ENCODE measurements around the gene FMOD. TPM values are rescaled to one million over a fixed set of nuclear protein-coding genes. Genes with fewer than 3 reads are reported as not detected.
A peak's percentile ranks its signal among the peaks of the same experiment; 100 is the strongest.

The FMOD gene
- total and polyA plus RNA-seq, 3 experiments from 2014 or later, result 0.51 to 1.2 TPM; not detected in 1

- Mint-ChIP-seq H3K4me1 (no peaks in the 10 kb centered on the region), H3K36me3 (peaks cover 0 to 3% (median 0%) of the 10 kb centered on the region in 3 donors), H3K27ac (peak overlapping the region in 1 of 8 donors; percentile 36), H3K4me3 (no peak overlapping the region), H3K27me3 (peaks cover 7 to 36% of the 10 kb centered on the region in 2 donors), H3K9me3 (no peaks in the 10 kb centered on the region)
- CTCF ChIA-PET, result no interaction called here
- Histone ChIP-seq H3K4me3 (ENCODE audit: low read length) (no peak overlapping the region), H3K27ac (ENCODE audit: low read depth, low read length) (no peak overlapping the region), H3K4me1 (ENCODE audit: insufficient read depth, low read length) (no peaks in the 10 kb centered on the region), H3K36me3 (ENCODE audit: insufficient read depth, low read length) (no peaks in the 10 kb centered on the region), H3K27me3 (ENCODE audit: insufficient read depth, low read length, poor library complexity, severe bottlenecking) (no peaks in the 10 kb centered on the region), H3K9me3 (ENCODE audit: low read length) (no peaks in the 10 kb centered on the region)
- no peak for DNase-seq
- POLR2A ChIA-PET, result interaction anchor here (0.7 kb wide), 1 partner anchor 953 kb away, joined by 7 read pairs; no protein-coding TSS in a partner anchor
Observed at GRCh38 chr1:203380420-203381150, 29.7 kb upstream of the FMOD start.

DNA sequence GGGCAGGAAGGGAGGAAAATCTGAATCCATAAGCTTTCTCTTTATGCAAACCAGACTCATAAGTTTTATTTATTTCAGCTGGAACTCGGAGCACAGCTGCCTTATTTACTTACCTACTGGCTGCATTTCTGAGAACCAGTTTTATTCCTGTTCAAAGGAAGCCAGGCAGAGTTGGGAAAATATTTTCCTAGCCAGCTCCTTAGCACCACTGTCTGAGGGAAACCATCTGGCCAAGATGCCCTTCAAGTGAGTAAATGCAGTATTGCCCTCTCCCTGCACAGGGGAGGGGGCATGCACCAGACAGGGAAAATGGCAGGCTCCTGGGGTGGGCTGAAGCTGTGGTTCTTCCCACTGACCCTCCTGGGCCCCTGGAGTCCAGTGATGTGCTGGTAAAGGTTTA is 28.9 kb upstream of the FMOD start:
- no peak overlapping the region for H3K27ac ChIP-seq (ENCODE audit: low read depth, low read length)
- ChIA-PET CTCF (interaction anchor here (1.1 kb wide), 1 partner anchor 37 kb away, joined by 3 read pairs; no protein-coding TSS in a partner anchor), POLR2A (no interaction called here)
- Mint-ChIP-seq H3K4me1 (no peaks in the 10 kb centered on the region), H3K9me3 (no peaks in the 10 kb centered on the region), H3K27me3 (peaks cover 7 to 33% of the 10 kb centered on the region in 2 donors), H3K27ac (no peak overlapping the region), H3K36me3 (no peaks in the 10 kb centered on the region), H3K4me3 (no peak overlapping the region)
- no peaks in the 10 kb centered on the region for H3K9me3 ChIP-seq (ENCODE audit: low read length)
- no peaks in the 10 kb centered on the region for H3K27me3 ChIP-seq (ENCODE audit: insufficient read depth, low read length, poor library complexity, severe bottlenecking)
- no peaks in the 10 kb centered on the region for H3K4me1 ChIP-seq (ENCODE audit: insufficient read depth, low read length)
- no peaks in the 10 kb centered on the region for H3K36me3 ChIP-seq (ENCODE audit: insufficient read depth, low read length)
- no peak for DNase-seq
- no peak overlapping the region for H3K4me3 ChIP-seq (ENCODE audit: low read length)

DNA sequence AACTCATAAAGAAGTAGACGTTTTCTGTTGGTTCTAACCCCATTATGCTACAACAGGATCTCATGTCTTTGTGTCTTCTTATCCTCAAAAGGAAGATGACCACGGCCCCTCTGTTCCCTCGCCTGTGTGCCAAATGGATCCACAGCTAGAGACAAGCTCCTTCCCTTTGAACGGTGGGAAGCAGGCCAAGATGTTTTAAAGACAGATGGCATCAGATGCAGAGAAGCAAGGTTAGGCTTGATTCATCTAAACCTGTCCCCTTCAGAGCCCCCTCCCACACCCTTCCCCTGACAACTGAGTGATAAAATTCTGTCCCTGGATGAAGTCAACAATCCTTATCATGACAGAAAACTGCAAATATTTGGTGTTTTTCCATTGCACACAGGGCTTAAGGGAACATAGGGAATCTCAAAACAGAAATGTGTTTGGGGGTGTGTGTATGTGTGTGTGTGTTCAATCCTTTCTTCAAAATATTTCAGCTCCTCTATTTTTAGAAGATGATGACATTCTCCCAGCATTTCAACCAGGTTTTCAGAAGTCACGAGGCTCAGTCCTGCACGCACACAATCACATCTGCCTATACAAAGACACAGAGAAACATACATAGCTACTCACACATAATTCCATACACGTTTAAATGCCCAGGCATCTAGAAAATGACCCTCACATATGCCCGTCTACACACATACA is 27.8 kb upstream of the FMOD start:
- H3K36me3 ChIP-seq (ENCODE audit: insufficient read depth, low read length), result no peaks in the 10 kb centered on the region
- CTCF ChIA-PET, result interaction anchor here (1.1 kb wide), 1 partner anchor 36 kb away, joined by 3 read pairs; no protein-coding TSS in a partner anchor

GRCh38 chr1:203373991-203374390 is 23.1 kb upstream of the FMOD start:
- Mint-ChIP-seq H3K27ac (no peak overlapping the region), H3K9me3 (peaks cover 0 to 2% (median 0%) of the 10 kb centered on the region in 5 donors), H3K27me3 (peaks cover 7 to 18% of the 10 kb centered on the region in 2 donors), H3K4me3 (no peak overlapping the region), H3K36me3 (no peaks in the 10 kb centered on the region), H3K4me1 (no peaks in the 10 kb centered on the region)
- POLR2A ChIA-PET, result no interaction called here
- no peaks in the 10 kb centered on the region for H3K27me3 ChIP-seq (ENCODE audit: insufficient read depth, low read length, poor library complexity, severe bottlenecking)
- H3K4me1 ChIP-seq (ENCODE audit: insufficient read depth, low read length), result no peaks in the 10 kb centered on the region
- H3K36me3 ChIP-seq (ENCODE audit: insufficient read depth, low read length), result no peaks in the 10 kb centered on the region
- CTCF ChIA-PET, result interaction anchor here (1.5 kb wide), 2 partner anchors 31 to 33 kb away, joined by 3 read pairs; no protein-coding TSS in a partner anchor
- no peaks in the 10 kb centered on the region for H3K9me3 ChIP-seq (ENCODE audit: low read length)
- H3K27ac ChIP-seq (ENCODE audit: low read depth, low read length), result no peak overlapping the region
- H3K4me3 ChIP-seq (ENCODE audit: low read length), result no peak overlapping the region
- no peak for DNase-seq

More for the DNA sequence above, 27.8 kb upstream of the FMOD start:
- no peaks in the 10 kb centered on the region for H3K27me3 ChIP-seq (ENCODE audit: insufficient read depth, low read length, poor library complexity, severe bottlenecking)
- Mint-ChIP-seq H3K27me3 (peaks cover 7 to 24% of the 10 kb centered on the region in 2 donors), H3K9me3 (no peaks in the 10 kb centered on the region), H3K4me3 (no peak overlapping the region), H3K4me1 (no peaks in the 10 kb centered on the region), H3K27ac (peak overlapping the region in 1 of 8 donors; percentile 34), H3K36me3 (no peaks in the 10 kb centered on the region)
- H3K4me1 ChIP-seq (ENCODE audit: insufficient read depth, low read length), result no peaks in the 10 kb centered on the region
- POLR2A ChIA-PET, result no interaction called here
- no peaks in the 10 kb centered on the region for H3K9me3 ChIP-seq (ENCODE audit: low read length)
- H3K4me3 ChIP-seq (ENCODE audit: low read length), result no peak overlapping the region
- no peak for DNase-seq
- no peak overlapping the region for H3K27ac ChIP-seq (ENCODE audit: low read depth, low read length)

DNA sequence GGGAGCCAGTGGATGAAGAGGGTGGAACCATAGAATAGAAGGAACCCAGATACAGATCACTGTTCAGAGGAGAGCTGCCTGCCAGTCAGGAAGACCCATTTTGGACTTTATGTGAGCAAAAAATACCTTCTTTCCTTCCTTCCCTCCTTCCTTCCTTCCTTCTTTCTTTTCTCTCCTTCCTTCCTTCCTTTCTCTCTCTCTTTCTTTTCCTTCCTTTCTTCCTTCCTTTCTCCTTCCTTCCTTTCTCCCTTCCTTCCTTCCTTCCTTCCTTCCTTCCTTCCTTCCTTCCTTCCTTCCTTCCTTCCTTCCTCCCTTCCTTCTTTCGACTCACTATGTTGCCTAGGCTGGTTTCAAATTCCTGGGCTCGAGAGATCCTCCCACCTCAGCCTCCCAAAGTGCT is 22.1 kb upstream of the FMOD start:
- Histone ChIP-seq H3K27me3 (ENCODE audit: insufficient read depth, low read length, poor library complexity, severe bottlenecking) (no peaks in the 10 kb centered on the region), H3K9me3 (ENCODE audit: low read length) (no peaks in the 10 kb centered on the region), H3K4me1 (ENCODE audit: insufficient read depth, low read length) (no peaks in the 10 kb centered on the region), H3K4me3 (ENCODE audit: low read length) (no peak overlapping the region), H3K36me3 (ENCODE audit: insufficient read depth, low read length) (no peaks in the 10 kb centered on the region), H3K27ac (ENCODE audit: low read depth, low read length) (no peak overlapping the region)
- ChIA-PET POLR2A (no interaction called here), CTCF (no interaction called here)
- no peaks in the 10 kb centered on the region for H3K36me3 Mint-ChIP-seq
- peaks cover 8 to 20% of the 10 kb centered on the region in 2 donors for H3K27me3 Mint-ChIP-seq
- no peak for DNase-seq
- no peak overlapping the region for H3K27ac Mint-ChIP-seq
- H3K4me3 Mint-ChIP-seq, result no peak overlapping the region
- peaks cover 0 to 2% (median 0%) of the 10 kb centered on the region in 5 donors for H3K9me3 Mint-ChIP-seq
- no peaks in the 10 kb centered on the region for H3K4me1 Mint-ChIP-seq

DNA sequence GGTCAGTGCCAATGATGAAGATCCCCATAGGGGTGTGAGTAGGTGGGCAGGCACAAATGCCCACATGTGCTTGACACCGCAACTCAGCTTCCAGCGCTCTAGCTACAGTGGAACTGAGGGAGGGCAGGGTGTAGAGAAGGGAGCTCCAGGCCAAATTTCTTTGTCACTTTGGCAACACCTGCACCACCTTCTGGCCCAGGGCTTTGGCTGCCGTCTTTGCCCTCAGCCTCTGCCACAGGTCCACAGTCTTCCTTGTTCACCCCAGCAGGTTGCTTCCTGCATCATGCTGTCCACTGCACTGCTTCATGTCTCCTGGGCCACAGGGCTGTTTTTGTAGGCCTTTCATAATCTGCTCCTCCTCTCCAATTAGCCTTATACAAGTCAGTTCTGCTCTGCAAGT is 20.4 kb upstream of the FMOD start:
- H3K4me1 ChIP-seq (ENCODE audit: insufficient read depth, low read length), result no peaks in the 10 kb centered on the region
- peaks cover 8 to 24% of the 10 kb centered on the region in 2 donors for H3K27me3 Mint-ChIP-seq
- DNase-seq, result no peak
- no peak overlapping the region for H3K4me3 ChIP-seq (ENCODE audit: low read length)
- no peaks in the 10 kb centered on the region for H3K9me3 ChIP-seq (ENCODE audit: low read length)
- H3K36me3 Mint-ChIP-seq, result no peaks in the 10 kb centered on the region
- H3K9me3 Mint-ChIP-seq, result peaks cover 0 to 2% (median 0%) of the 10 kb centered on the region in 5 donors
- no peak overlapping the region for H3K27ac ChIP-seq (ENCODE audit: low read depth, low read length)
- ChIA-PET CTCF (no interaction called here), POLR2A (no interaction called here)
- peaks cover 4% of the 10 kb centered on the region for H3K27me3 ChIP-seq (ENCODE audit: insufficient read depth, low read length, poor library complexity, severe bottlenecking)
- H3K4me3 Mint-ChIP-seq, result no peak overlapping the region
- no peaks in the 10 kb centered on the region for H3K4me1 Mint-ChIP-seq
- no peaks in the 10 kb centered on the region for H3K36me3 ChIP-seq (ENCODE audit: insufficient read depth, low read length)
- no peak overlapping the region for H3K27ac Mint-ChIP-seq

DNA sequence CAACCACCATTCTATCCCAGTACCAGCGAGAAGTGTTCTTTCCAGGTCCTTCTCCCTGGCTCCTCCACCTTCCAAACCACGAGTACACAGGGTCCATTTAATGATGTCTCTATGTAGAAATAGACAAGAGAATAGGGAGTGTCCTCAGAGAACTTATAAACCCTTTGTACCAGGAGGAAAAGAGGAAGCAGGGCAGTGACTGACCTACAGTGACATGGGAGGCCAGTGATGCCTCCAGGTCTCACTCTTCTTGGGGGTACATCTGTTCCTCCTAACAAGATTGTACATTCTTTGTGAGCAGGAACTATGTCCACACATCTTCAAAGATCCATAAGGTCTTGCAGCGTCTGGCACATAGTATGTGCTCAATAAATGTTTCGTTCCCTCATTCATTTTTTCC is 18.7 kb upstream of the FMOD start:
- H3K9me3 Mint-ChIP-seq, result peaks cover 0 to 2% (median 0%) of the 10 kb centered on the region in 5 donors
- peaks cover 17 to 33% of the 10 kb centered on the region in 2 donors for H3K27me3 Mint-ChIP-seq
- no peak for DNase-seq
- H3K4me1 ChIP-seq (ENCODE audit: insufficient read depth, low read length), result no peaks in the 10 kb centered on the region
- H3K27ac Mint-ChIP-seq, result no peak overlapping the region
- no peak overlapping the region for H3K4me3 ChIP-seq (ENCODE audit: low read length)
- no peaks in the 10 kb centered on the region for H3K36me3 ChIP-seq (ENCODE audit: insufficient read depth, low read length)
- H3K9me3 ChIP-seq (ENCODE audit: low read length), result no peaks in the 10 kb centered on the region
- ChIA-PET POLR2A (no interaction called here), CTCF (no interaction called here)
- H3K27ac ChIP-seq (ENCODE audit: low read depth, low read length), result no peak overlapping the region
- H3K4me3 Mint-ChIP-seq, result no peak overlapping the region
- H3K36me3 Mint-ChIP-seq, result no peaks in the 10 kb centered on the region
- no peaks in the 10 kb centered on the region for H3K4me1 Mint-ChIP-seq
- H3K27me3 ChIP-seq (ENCODE audit: insufficient read depth, low read length, poor library complexity, severe bottlenecking), result peaks cover 4% of the 10 kb centered on the region
